GM12864 (cell line): ENCODE measurements around the gene TNNI2.

ENCODE experiments used
- DNase-seq: peaks from one replicate; pipeline ENCODE4 v3.0.0-alpha.2; 2011; ENCODE audit warnings: low read depth
- H3K4me3 ChIP-seq: 2 replicates; pipeline ENCODE4 v1.5.1; 2011; ENCODE audit warnings: mild to moderate bottlenecking, low read depth, low read length, control low read depth
- TF ChIP-seq, protein P1 (sequence below): IDR thresholded peaks from 2 replicates; pipeline ENCODE4 v1.5.1; 2011; ENCODE audit warnings: low read depth, mild to moderate bottlenecking, moderate library complexity, low read length, control low read depth, inconsistent platforms; ENCODE audit errors: missing control alignments

Gene TNNI2

GRCh38 chr11:1814691-1815090, 24.1 kb upstream of the TNNI2 start:
- H3K4me3 ChIP-seq: no peak overlapping the region
- DNase-seq: no peak

DNA sequence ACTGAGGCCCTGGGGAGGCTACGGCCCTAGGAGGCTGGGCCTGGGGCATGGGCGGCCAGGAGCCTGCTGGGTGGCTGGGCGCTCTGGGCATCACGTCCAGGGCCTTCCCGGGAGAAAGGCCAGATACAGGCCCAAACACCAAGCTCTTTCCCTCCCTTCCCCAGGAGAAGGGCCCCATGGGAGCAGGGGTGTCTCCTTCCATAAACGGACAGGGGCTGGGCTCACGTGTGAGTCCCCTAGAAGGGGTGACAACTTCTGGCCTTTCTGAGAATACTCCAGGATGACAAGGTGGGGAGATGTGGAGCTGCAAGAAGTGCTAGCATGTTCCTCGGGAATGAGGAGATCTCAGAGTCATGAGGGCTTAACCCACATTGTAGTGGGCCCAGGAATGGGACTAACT, 23.5 kb upstream of the TNNI2 start:
- no peak for DNase-seq
- TF ChIP-seq, protein P1, sequence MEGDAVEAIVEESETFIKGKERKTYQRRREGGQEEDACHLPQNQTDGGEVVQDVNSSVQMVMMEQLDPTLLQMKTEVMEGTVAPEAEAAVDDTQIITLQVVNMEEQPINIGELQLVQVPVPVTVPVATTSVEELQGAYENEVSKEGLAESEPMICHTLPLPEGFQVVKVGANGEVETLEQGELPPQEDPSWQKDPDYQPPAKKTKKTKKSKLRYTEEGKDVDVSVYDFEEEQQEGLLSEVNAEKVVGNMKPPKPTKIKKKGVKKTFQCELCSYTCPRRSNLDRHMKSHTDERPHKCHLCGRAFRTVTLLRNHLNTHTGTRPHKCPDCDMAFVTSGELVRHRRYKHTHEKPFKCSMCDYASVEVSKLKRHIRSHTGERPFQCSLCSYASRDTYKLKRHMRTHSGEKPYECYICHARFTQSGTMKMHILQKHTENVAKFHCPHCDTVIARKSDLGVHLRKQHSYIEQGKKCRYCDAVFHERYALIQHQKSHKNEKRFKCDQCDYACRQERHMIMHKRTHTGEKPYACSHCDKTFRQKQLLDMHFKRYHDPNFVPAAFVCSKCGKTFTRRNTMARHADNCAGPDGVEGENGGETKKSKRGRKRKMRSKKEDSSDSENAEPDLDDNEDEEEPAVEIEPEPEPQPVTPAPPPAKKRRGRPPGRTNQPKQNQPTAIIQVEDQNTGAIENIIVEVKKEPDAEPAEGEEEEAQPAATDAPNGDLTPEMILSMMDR: no peak
- H3K4me3 ChIP-seq: no peak overlapping the region

More at GRCh38 chr11:1814691-1815090, 24.1 kb upstream of the TNNI2 start:
- TF ChIP-seq, protein P1: no peak

GRCh38 chr11:1815751-1816150, 23.0 kb upstream of the TNNI2 start:
- TF ChIP-seq, protein P1: no peak
- no peak for DNase-seq
- no peak overlapping the region for H3K4me3 ChIP-seq

DNA sequence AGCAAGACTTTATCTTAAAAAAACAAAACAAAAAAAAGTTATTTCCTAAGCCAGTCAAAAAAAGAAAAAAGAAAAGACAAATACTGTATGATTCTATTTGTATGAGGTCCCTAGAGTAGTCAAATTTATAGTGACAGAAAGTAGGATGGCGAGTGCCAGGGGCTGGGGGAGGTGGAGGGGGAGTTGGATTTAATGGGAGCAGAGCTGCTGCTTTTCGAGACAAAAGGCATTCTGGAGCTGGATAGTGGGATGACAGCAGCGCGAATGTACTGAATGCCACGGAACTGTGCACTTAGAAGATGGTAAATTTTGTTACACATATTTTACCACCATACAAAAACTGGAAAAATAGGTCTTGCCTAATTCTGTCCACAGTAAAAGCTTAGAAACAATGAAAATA, 21.8 kb upstream of the TNNI2 start:
- DNase-seq: no peak
- no peak overlapping the region for H3K4me3 ChIP-seq
- TF ChIP-seq, protein P1: no peak

GRCh38 chr11:1817511-1817910, 21.3 kb upstream of the TNNI2 start:
- TF ChIP-seq, protein P1: no peak
- no peak for DNase-seq
- H3K4me3 ChIP-seq: no peak overlapping the region

DNA sequence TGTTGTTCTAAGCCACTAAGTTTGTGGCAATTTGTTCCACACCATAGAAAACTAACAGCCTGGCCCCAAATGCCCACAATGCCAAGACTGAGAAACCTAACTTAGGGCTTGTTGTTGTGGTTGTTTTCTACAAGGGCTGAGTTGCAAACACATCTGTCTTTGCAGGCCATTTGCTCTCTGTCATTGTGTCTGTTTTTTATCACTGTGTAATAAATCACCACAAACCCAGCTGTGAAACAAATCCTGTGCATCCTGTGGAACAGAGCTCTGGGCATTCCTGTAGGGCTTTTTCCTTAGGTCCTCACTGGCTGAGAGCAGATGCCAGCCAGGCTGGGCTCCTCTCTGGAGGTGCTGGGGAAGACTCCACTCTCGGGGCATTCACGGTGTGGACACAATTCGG, 19.7 kb upstream of the TNNI2 start:
- H3K4me3 ChIP-seq: no peak overlapping the region
- no peak for DNase-seq
- TF ChIP-seq, protein P1: no peak

GRCh38 chr11:1820463-1821325, 18.1 kb upstream of the TNNI2 start:
- TF ChIP-seq, protein P1: no peak
- no peak overlapping the region for H3K4me3 ChIP-seq
- no peak for DNase-seq
